Endothelial cell of umbilical vein (primary cell): ENCODE measurements around the gene MYOZ3. TPM values are rescaled to one million over a fixed set of nuclear protein-coding genes. Genes with fewer than 3 reads are reported as not detected.

Experiments
- BruUV-seq: library from RNA; stranded (reverse); fragments of 400-500 nt; replicated peaks from 2 replicates; lab custom pipeline; 2021; lab: Mats Ljungman, UMichigan
- CTCF ChIA-PET: fragments of 300-600, 350-600 bp; sonication (Branson Sonifier 250); formaldehyde crosslinking; loops from one replicate; lab custom pipeline; 2021; ENCODE audit warnings: antibody characterized with exemption, inconsistent platforms; lab: Charles Lee
- POLR2A ChIA-PET: fragments of 300-600, 350-600 bp; sonication (Branson Sonifier 250); formaldehyde crosslinking; loops from one replicate; lab custom pipeline; 2021; ENCODE audit warnings: antibody characterized with exemption, inconsistent platforms; lab: Charles Lee
- DNase-seq: peaks from one replicate; pipeline ENCODE4 v3.0.0-alpha.2; 2011; ENCODE audit warnings: low read depth, low spot score
- FAIRE-seq: peaks from 2 replicates; lab custom pipeline; 2011; peaks lifted over from hg19 to GRCh38; lab: Jason Lieb, UNC
- H2AFZ ChIP-seq: 2 replicates; pipeline ENCODE4 v1.6.0; 2012; ENCODE audit warnings: low read depth, low read length, control low read depth, inconsistent platforms
- H3K27ac ChIP-seq: 2 replicates; pipeline ENCODE4 v1.5.1; 2011; ENCODE audit warnings: low read depth, mild to moderate bottlenecking, control low read depth, low read length, moderate library complexity; ENCODE audit not compliant: insufficient read depth
- H3K27me3 ChIP-seq, 2 experiments: 2 replicates each; pipeline versions ENCODE4 v1.6.0 to v1.6.1; 2011; ENCODE audit warnings: low read length in 2 of 2, mixed read lengths in 1 of 2; ENCODE audit not compliant: control insufficient read depth in 2 of 2, insufficient read depth in 2 of 2
- H3K36me3 ChIP-seq, 2 experiments: 2 replicates in 1 of 2; 3 replicates in 1 of 2; pipeline ENCODE4 v1.5.1; 2011; ENCODE audit warnings: low read length in 2 of 2, mild to moderate bottlenecking in 1 of 2, moderate library complexity in 1 of 2; ENCODE audit not compliant: control insufficient read depth in 2 of 2, insufficient read depth in 2 of 2; ENCODE audit errors: extremely low read depth in 1 of 2
- H3K4me1 ChIP-seq: 3 replicates; pipeline ENCODE4 v1.5.1; 2011; ENCODE audit warnings: mild to moderate bottlenecking, low read length; ENCODE audit not compliant: control insufficient read depth, insufficient read depth; ENCODE audit errors: extremely low read depth
- H3K4me2 ChIP-seq: 2 replicates; pipeline ENCODE4 v1.6.1; 2011; ENCODE audit warnings: low read length, control low read depth, mixed read lengths; ENCODE audit not compliant: insufficient read depth
- H3K4me3 ChIP-seq, 3 experiments: fragments of 200-600 bp in 1 of 3; sonication (generic), shearing (Covaris generic) in 1 of 3; replicated peaks in 1 of 3; 2 replicates each; pipeline ENCODE4 v1.5.1; 2011 to 2016; ENCODE audit warnings: control low read depth in 3 of 3, low read length in 3 of 3, mild to moderate bottlenecking in 2 of 3, inconsistent platforms in 1 of 3, low read depth in 1 of 3, moderate library complexity in 1 of 3; ENCODE audit not compliant: insufficient read depth in 1 of 3
- H3K79me2 ChIP-seq: 2 replicates; pipeline ENCODE4 v1.6.0; 2012; ENCODE audit warnings: low read length, inconsistent platforms; ENCODE audit not compliant: control insufficient read depth, insufficient read depth
- H3K9ac ChIP-seq: replicated peaks from 2 replicates; pipeline ENCODE3; 2011; ENCODE audit warnings: low read length, control low read depth; ENCODE audit not compliant: insufficient read depth; ENCODE audit errors: extremely low read depth
- H3K9me1 ChIP-seq: replicated peaks from 3 replicates; pipeline ENCODE4 v1.6.0; 2011; ENCODE audit warnings: mild to moderate bottlenecking, low read length; ENCODE audit not compliant: control insufficient read depth, insufficient read depth; ENCODE audit errors: extremely low read depth
- H3K9me3 ChIP-seq: replicated peaks from 2 replicates; pipeline ENCODE4 v1.5.1; 2012; ENCODE audit warnings: low read length, inconsistent platforms; ENCODE audit not compliant: control insufficient read depth, insufficient read depth
- H4K20me1 ChIP-seq: replicated peaks from 2 replicates; pipeline ENCODE3; 2011; ENCODE audit warnings: mild to moderate bottlenecking, low read length; ENCODE audit not compliant: control insufficient read depth, insufficient read depth; ENCODE audit errors: extremely low read depth
- FOS ChIP-seq: IDR thresholded peaks from 2 replicates; pipeline ENCODE4 v1.6.1; 2011; ENCODE audit warnings: mild to moderate bottlenecking, low read length, moderate library complexity, borderline replicate concordance; ENCODE audit not compliant: insufficient read depth
- POLR2A ChIP-seq: IDR thresholded peaks from 2 replicates; pipeline ENCODE4 v1.6.1; 2012; ENCODE audit warnings: low read depth, mild to moderate bottlenecking, control low read depth, low read length
- dilution Hi-C: fragments of 300-500 bp; cut with MboI; formaldehyde crosslinking; loops from one replicate; pipeline ENCODE4 v1.15.0; 2019; ENCODE audit warnings: low sequenced_read_pairs; ENCODE audit not compliant: extremely low pct_ligation_motif_present
- intact Hi-C: fragments of 100-400 bp; cut with micrococcal nuclease; formaldehyde crosslinking; loops from one replicate; pipeline ENCODE4 v1.10.0; 2022
- polyA plus RNA-seq, 4 experiments: library from polyadenylated mRNA; depleted of rRNA in 3 of 4; stranded (reverse) in 3 of 4; unstranded in 1 of 4; fragments of >200 nt; gene quantifications; 2 replicates each; pipeline versions ENCODE4 v1.2.1 to v1.2.3, GENCODE V29; 2011 to 2012; ENCODE audit warnings: missing spikeins in 1 of 4
- total RNA-seq: library from RNA; stranded (reverse); gene quantifications from 2 replicates; pipeline ENCODE4 v1.2.3, GENCODE V29; 2021

The MYOZ3 gene
- total and polyA plus RNA-seq, 2 donors (not counting 3 experiments of a cell fraction or from before 2014, with no cell fraction given) = 0.43 to 1.1 TPM

DNA sequence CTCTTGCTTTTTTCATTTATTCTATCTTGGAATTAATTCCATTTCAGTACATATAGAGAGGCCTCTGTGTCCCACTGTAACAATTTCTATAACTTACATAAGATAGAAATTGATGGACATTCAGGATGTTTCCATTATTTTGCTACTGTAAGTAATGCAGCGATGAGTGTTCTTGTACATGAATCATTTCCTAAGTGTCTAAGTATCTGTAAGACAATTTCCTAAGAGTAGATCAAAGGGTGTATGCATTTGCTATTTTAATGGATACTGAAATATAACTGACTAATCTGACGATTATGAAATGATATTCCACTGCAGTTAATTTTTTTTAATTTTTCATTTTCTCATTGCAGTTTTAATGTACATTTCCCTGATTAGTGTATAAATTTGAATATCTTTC is 62.8 kb downstream of the MYOZ3 start:
- Histone ChIP-seq H3K4me1 (peaks cover 10% of the 10 kb centered on the region), H4K20me1 (no peaks in the 10 kb centered on the region), H3K9ac (no peak overlapping the region), H3K4me2 (no peak overlapping the region), H3K9me3 (no peaks in the 10 kb centered on the region), H3K79me2 (no peaks in the 10 kb centered on the region), H3K27ac (no peak overlapping the region), H3K4me3 (no peak overlapping the region), H3K27me3 (no peaks in the 10 kb centered on the region), H3K36me3 (peaks cover 14 to 21% of the 10 kb centered on the region in 2 experiments), H2AFZ (no peak overlapping the region), H3K9me1 (no peaks in the 10 kb centered on the region)
- TF ChIP-seq POLR2A (no peak), FOS (peak; percentile 15)
- dilution Hi-C loops (no loop called here), intact Hi-C loops (no loop called here)
- CTCF ChIA-PET = no interaction called here
- DNase-seq (no peak), FAIRE-seq (no peak)
- BruUV-seq = no TSS peak
- POLR2A ChIA-PET = no interaction called here

Other genes with a start within 250 kb of the MYOZ3 start
- 0.76 and 1.3 TPM in 2 replicates for gene CD74, start 248.3 kb upstream of the MYOZ3 start, total RNA-seq
- gene CD74, start 248.3 kb upstream of the MYOZ3 start, polyA plus RNA-seq = 0.56 and 0.62 TPM in 2 replicates
- 1,852 and 2,034 TPM in 2 replicates for gene RPS14, start 211.5 kb upstream of the MYOZ3 start, total RNA-seq
- gene RPS14, start 211.5 kb upstream of the MYOZ3 start, polyA plus RNA-seq = 4,491 and 5,521 TPM in 2 replicates
- 86.5 and 102 TPM in 2 replicates for gene NDST1, start 153.1 kb upstream of the MYOZ3 start, total RNA-seq
- gene NDST1, start 153.1 kb upstream of the MYOZ3 start, polyA plus RNA-seq = 38.6 and 42.6 TPM in 2 replicates
- 93.9 and 121 TPM in 2 replicates for gene SYNPO, start 20.6 kb upstream of the MYOZ3 start, total RNA-seq
- gene SYNPO, start 20.6 kb upstream of the MYOZ3 start, polyA plus RNA-seq = 56.9 and 68.4 TPM in 2 replicates
- gene RBM22, start 39.8 kb downstream of the MYOZ3 start, total RNA-seq = 44.4 and 51.2 TPM in 2 replicates
- 37.0 and 41.8 TPM in 2 replicates for gene RBM22, start 39.8 kb downstream of the MYOZ3 start, polyA plus RNA-seq
- gene DCTN4, start 97.8 kb downstream of the MYOZ3 start, total RNA-seq = 42.8 and 47.3 TPM in 2 replicates
- 18.8 and 22.4 TPM in 2 replicates for gene DCTN4, start 97.8 kb downstream of the MYOZ3 start, polyA plus RNA-seq
- gene SMIM3, start 117.5 kb downstream of the MYOZ3 start, total RNA-seq = 0.97 and 1.0 TPM in 2 replicates
- 1.4 and 2.0 TPM in 2 replicates for gene SMIM3, start 117.5 kb downstream of the MYOZ3 start, polyA plus RNA-seq
- gene IRGM, start 185.3 kb downstream of the MYOZ3 start, total RNA-seq = not detected in 2 replicates
- not detected in 2 replicates for gene IRGM, start 185.3 kb downstream of the MYOZ3 start, polyA plus RNA-seq
- 9.6 and 10.2 TPM in 2 replicates for gene ZNF300, start 243.7 kb downstream of the MYOZ3 start, total RNA-seq
- gene ZNF300, start 243.7 kb downstream of the MYOZ3 start, polyA plus RNA-seq = 3.4 and 4.6 TPM in 2 replicates